K562 (cell line): ENCODE results near the gene MON2. TPM values are rescaled to one million over a fixed set of nuclear protein-coding genes. Genes with fewer than 3 reads are reported as not detected.

ENCODE experiments used
- FOS ChIP-seq: IDR thresholded peaks from 3 replicates; pipeline ENCODE4 v1.6.1; 2011; ENCODE audit not compliant: insufficient read length; ENCODE audit errors: extremely low read depth
- HDAC8 ChIP-seq: fragments of 450-650 bp; IDR thresholded peaks from 2 replicates; pipeline ENCODE4 v1.6.1; 2016; ENCODE audit warnings: mild to moderate bottlenecking, missing genetic modification characterization, moderate library complexity, missing compliant biosample characterization
- HSF4 ChIP-seq: fragments of 250-450 bp; sonication (Bioruptor Pico); IDR thresholded peaks from 2 replicates; pipeline ENCODE4 v2.1.2; 2022; ENCODE audit warnings: mild to moderate bottlenecking, moderate library complexity, borderline replicate concordance
- MCM2 ChIP-seq: fragments of 450-650 bp; IDR thresholded peaks from 2 replicates; pipeline ENCODE4 v1.6.1; 2017; ENCODE audit warnings: low read depth, mild to moderate bottlenecking
- MCM7 ChIP-seq, 2 experiments: fragments of 450-650 bp; IDR thresholded peaks; 2 replicates each; pipeline ENCODE4 v1.6.1; 2016 to 2018
- MEIS2 ChIP-seq: fragments of 450-650 bp; IDR thresholded peaks from 2 replicates; pipeline ENCODE4 v1.6.1; 2014; ENCODE audit warnings: mild to moderate bottlenecking; ENCODE audit not compliant: partially characterized antibody
- SP2 ChIP-seq: IDR thresholded peaks from 2 replicates; pipeline ENCODE4 v1.6.1; 2011; ENCODE audit warnings: mild to moderate bottlenecking, low read depth, low read length, moderate library complexity; ENCODE audit not compliant: poor library complexity, severe bottlenecking; ENCODE audit errors: extremely low read depth
- SUPT5H ChIP-seq: fragments of 450-650 bp; IDR thresholded peaks from 2 replicates; pipeline ENCODE4 v1.6.1; 2016
- TFAM ChIP-seq: fragments of 250-450 bp; sonication (Bioruptor Pico); conservative IDR thresholded peaks from 2 replicates; pipeline ENCODE4 v1.5.0; 2021; ENCODE audit warnings: mild to moderate bottlenecking, moderate library complexity
- TFE3 ChIP-seq: fragments of 450-650 bp; formaldehyde crosslinking; IDR thresholded peaks from 2 replicates; pipeline ENCODE4 v1.4.0; 2020; ENCODE audit warnings: mild to moderate bottlenecking, mixed read lengths
- USF1 ChIP-seq: sonication (generic); formaldehyde crosslinking; IDR thresholded peaks from 2 replicates; pipeline ENCODE4 v1.9.0; 2022; ENCODE audit warnings: mild to moderate bottlenecking, missing genetic modification reagents
- USF2 ChIP-seq: sonication (generic); formaldehyde crosslinking; IDR thresholded peaks from 2 replicates; pipeline ENCODE4 v1.5.0; 2020; ENCODE audit warnings: missing genetic modification reagents
- ZMIZ1 ChIP-seq, 2 experiments: fragments of 150-350 bp in 1 of 2; IDR thresholded peaks; 2 replicates each; pipeline ENCODE4 v1.6.1; 2012 to 2016; ENCODE audit warnings: low read depth in 2 of 2, low read length in 2 of 2, mild to moderate bottlenecking in 1 of 2, moderate library complexity in 1 of 2
- ZNF165 ChIP-seq: fragments of 250-450 bp; sonication (Bioruptor Pico); IDR thresholded peaks from 2 replicates; pipeline ENCODE4 v1.4.0; 2020; ENCODE audit warnings: borderline replicate concordance
- ZNF444 ChIP-seq: fragments of 250-450 bp; sonication (Bioruptor Pico); IDR thresholded peaks from 2 replicates; pipeline ENCODE4 v1.4.0; 2020; ENCODE audit warnings: mild to moderate bottlenecking, moderate library complexity
- ZNF518B ChIP-seq: fragments of 250-450 bp; sonication (Bioruptor Pico); IDR thresholded peaks from 2 replicates; pipeline ENCODE4 v1.5.0; 2021; ENCODE audit warnings: mild to moderate bottlenecking, moderate library complexity
- ZNF695 ChIP-seq: fragments of 450-650 bp; formaldehyde crosslinking; IDR thresholded peaks from 2 replicates; pipeline ENCODE4 v1.4.0; 2020; ENCODE audit warnings: mild to moderate bottlenecking, moderate library complexity
- polyA plus RNA-seq, 8 experiments: library from polyadenylated mRNA; depleted of rRNA in 4 of 8; stranded (reverse) in 5 of 8; unstranded in 3 of 8; fragments of >200 nt; fragmentation: Nextera tagmentation in 2 of 8; fragmentation: Illumina TruSeq in 1 of 8; extraction: Ambion mirVana in 2 of 8; extraction: Trizol in 1 of 8; gene quantifications; 2 replicates each; pipeline versions ENCODE4 v1.2.1 to v1.2.3, GENCODE V29; 2011 to 2014; ENCODE audit warnings: inconsistent platforms in 1 of 8, missing spikeins in 1 of 8
- total RNA-seq, 7 experiments: library from RNA; depleted of rRNA in 6 of 7; stranded (reverse); fragments of >200 nt in 6 of 7; fragmentation: Illumina TruSeq in 2 of 7; extraction: Trizol in 2 of 7; gene quantifications; 2 replicates each; pipeline versions ENCODE4 v1.2.1 to v1.2.3, GENCODE V29; 2011 to 2021; ENCODE audit warnings: low replicate concordance in 1 of 7

Gene MON2
- total and polyA plus RNA-seq, 9 of the 15 experiments (the other 6 are each of a cell fraction or from before 2014, with no cell fraction given), result 3.6 to 31.6 (median 16.8) TPM

- TF ChIP-seq ZNF165 (CRISPR knock-in tag), result peak; percentile 98
- no peak for TF ChIP-seq ZNF518B
- peak; percentile 96 for TF ChIP-seq USF1
- TF ChIP-seq SUPT5H, result peak; percentile 77
- no peak for TF ChIP-seq MCM2
- no peak for TF ChIP-seq ZNF695 (CRISPR knock-in tag)
- no peak for TF ChIP-seq SP2
- no peak; the same call in 1 of the 2 replicates for TF ChIP-seq ZNF444 (CRISPR knock-in tag)
- peak; percentile 68; the same call in 1 of the 2 replicates for TF ChIP-seq HDAC8 (tag)
- no peak for TF ChIP-seq TFAM (CRISPR knock-in tag)
- TF ChIP-seq HSF4 (CRISPR knock-in tag), result 0 out of 2 replicates have a peak, but pooled peaks have one; percentile 37
- peak; percentile 98 for TF ChIP-seq TFE3 (CRISPR knock-in tag)
- no peak for TF ChIP-seq ZMIZ1 (IDR thresholded peaks at IDR 0.05; ENCODE audit: low read depth in 2 of 2, low read length in 2 of 2)
- no peak for TF ChIP-seq FOS
- TF ChIP-seq MCM7 (IDR thresholded peaks at IDR 0.05), result no peak
- peak; percentile 34 for TF ChIP-seq MEIS2
- peak; percentile 95 for TF ChIP-seq USF2
Observed at GRCh38 chr12:62602255-62603060, 135.8 kb downstream of the MON2 start (continued).
